Activated CD8-positive, alpha-beta memory T cell treated with anti-CD3 and anti-CD28 coated beads, Interleukin-2, amount 10 ng/mL, durations not matched to agents 7 days and 5 days (primary cell): ENCODE data around the gene UTF1. TPM values are rescaled to one million over a fixed set of nuclear protein-coding genes. Genes with fewer than 3 reads are reported as not detected.
A peak's percentile ranks its signal among the peaks of the same experiment; 100 is the strongest.

Experiments used
- ATAC-seq: fragments of 150-1000 bp; cut with Tn5 transposase; one replicate; pipeline ENCODE4 v1.10.0; 2021; ENCODE audit warnings: moderate library complexity
- CTCF ChIA-PET: fragments of 350-600 bp; sonication (Branson Sonifier 250); formaldehyde crosslinking; loops from one replicate; lab custom pipeline; 2021; ENCODE audit warnings: antibody characterized with exemption; lab: Charles Lee
- DNase-seq: peaks from one replicate; pipeline ENCODE4 v3.0.0-alpha.2; 2020
- H3K27ac Mint-ChIP-seq: one replicate; pipeline ENCODE4 v1.8.0; 2021; ENCODE audit warnings: mild to moderate bottlenecking, mixed read lengths
- H3K27me3 Mint-ChIP-seq: one replicate; pipeline ENCODE4 v1.8.0; 2021; ENCODE audit warnings: mixed read lengths
- H3K36me3 Mint-ChIP-seq: one replicate; pipeline ENCODE4 v1.8.0; 2021; ENCODE audit warnings: mild to moderate bottlenecking, mixed read lengths
- H3K4me1 Mint-ChIP-seq: one replicate; pipeline ENCODE4 v1.8.0; 2021; ENCODE audit warnings: mixed read lengths
- H3K4me3 Mint-ChIP-seq: one replicate; pipeline ENCODE4 v1.8.0; 2021; ENCODE audit warnings: mild to moderate bottlenecking, moderate library complexity, mixed read lengths
- H3K9me3 Mint-ChIP-seq: one replicate; pipeline ENCODE4 v1.8.0; 2022; ENCODE audit warnings: low read depth, mixed read lengths
- microRNA-seq: library from miRNA; unstranded; fragments of <30 nt; microRNA quantifications from one replicate; pipeline ENCODE4 v1.2.0, GENCODE V29; 2022
- total RNA-seq, 2 experiments: library from RNA; stranded (reverse); gene quantifications; one replicate each; pipeline ENCODE4 v1.2.3, GENCODE V29; 2021

The UTF1 gene
- total RNA-seq, 2 experiments from 2014 or later, result not detected

GRCh38 chr10:133276100-133276434 is 46.0 kb downstream of the UTF1 start:
- peak overlapping the region; percentile 90 for H3K4me3 Mint-ChIP-seq
- H3K27me3 Mint-ChIP-seq, result no peaks in the 10 kb centered on the region
- no peak for DNase-seq
- H3K36me3 Mint-ChIP-seq, result peaks cover 4% of the 10 kb centered on the region
- CTCF ChIA-PET, result interaction anchor here (0.7 to 3.3 kb wide), 6 partner anchors 12 to 31 kb away, joined by 3 to 41 read pairs (median 6); no protein-coding TSS in a partner anchor
- H3K27ac Mint-ChIP-seq, result peak overlapping the region; percentile 86
- H3K9me3 Mint-ChIP-seq, result no peaks in the 10 kb centered on the region
- H3K4me1 Mint-ChIP-seq, result peaks cover 36% of the 10 kb centered on the region
- no peak for ATAC-seq

GRCh38 chr10:133276435-133277201 is 46.6 kb downstream of the UTF1 start, which contains the start of gene ADAM8:
TSS of gene ADAM8 (minus strand) at chr10:133276868. CDS start at chr10:133276817, 51 bp downstream.
- CTCF ChIA-PET, result interaction anchor here (0.7 to 3.3 kb wide), 6 partner anchors 12 to 31 kb away, joined by 3 to 41 read pairs (median 10); no protein-coding TSS in a partner anchor
- no peaks in the 10 kb centered on the region for H3K9me3 Mint-ChIP-seq
- peaks cover 36% of the 10 kb centered on the region for H3K4me1 Mint-ChIP-seq
- H3K36me3 Mint-ChIP-seq, result peaks cover 4% of the 10 kb centered on the region
- no peaks in the 10 kb centered on the region for H3K27me3 Mint-ChIP-seq
- ATAC-seq, result peak; percentile 60
- DNase-seq, result peak; percentile 79
- H3K4me3 Mint-ChIP-seq, result peak within 1 kb of the TSS; percentile 90
- H3K27ac Mint-ChIP-seq, result peak within 1 kb of the TSS; percentile 99

- Mint-ChIP-seq H3K9me3 (no peaks in the 10 kb centered on the region), H3K36me3 (peaks cover 2% of the 10 kb centered on the region), H3K4me3 (peak overlapping the region; percentile 78), H3K27me3 (no peaks in the 10 kb centered on the region), H3K4me1 (peaks cover 36% of the 10 kb centered on the region), H3K27ac (peak overlapping the region; percentile 99)
- CTCF ChIA-PET, result interaction anchor here (0.7 to 2.6 kb wide), 8 partner anchors 10 to 134 kb away, joined by 3 to 21 read pairs (median 6); no protein-coding TSS in a partner anchor
- ATAC-seq (no peak), DNase-seq (no peak)
Observed at GRCh38 chr10:133277277-133277992, 47.4 kb downstream of the UTF1 start.

GRCh38 chr10:133277993-133278576 is 48.1 kb downstream of the UTF1 start:
- H3K4me3 Mint-ChIP-seq, result peak overlapping the region; percentile 78
- ATAC-seq, result peak; percentile 0
- H3K27ac Mint-ChIP-seq, result peak overlapping the region; percentile 99
- CTCF ChIA-PET, result interaction anchor here (0.7 to 2.6 kb wide), 11 partner anchors 9 to 134 kb away, joined by 3 to 21 read pairs (median 5); no protein-coding TSS in a partner anchor
- H3K9me3 Mint-ChIP-seq, result no peaks in the 10 kb centered on the region
- H3K4me1 Mint-ChIP-seq, result peaks cover 36% of the 10 kb centered on the region
- no peaks in the 10 kb centered on the region for H3K27me3 Mint-ChIP-seq
- DNase-seq, result no peak
- peaks cover 5% of the 10 kb centered on the region for H3K36me3 Mint-ChIP-seq

- Mint-ChIP-seq H3K27me3 (no peaks in the 10 kb centered on the region), H3K9me3 (no peaks in the 10 kb centered on the region), H3K27ac (peak overlapping the region; percentile 99), H3K36me3 (peaks cover 7% of the 10 kb centered on the region), H3K4me3 (peak overlapping the region; percentile 78), H3K4me1 (peaks cover 36% of the 10 kb centered on the region)
- CTCF ChIA-PET, result interaction anchor here (0.8 to 2.6 kb wide), 10 partner anchors 9 to 135 kb away, joined by 3 to 21 read pairs (median 6); no protein-coding TSS in a partner anchor
- DNase-seq, result peak; percentile 95
- ATAC-seq, result peak; percentile 59
Observed at GRCh38 chr10:133278577-133279265, 48.7 kb downstream of the UTF1 start.

- no peak for ATAC-seq
- Mint-ChIP-seq H3K36me3 (peaks cover 9% of the 10 kb centered on the region), H3K4me1 (peaks cover 33% of the 10 kb centered on the region), H3K4me3 (no peak overlapping the region), H3K9me3 (no peaks in the 10 kb centered on the region), H3K27ac (peak overlapping the region; percentile 99), H3K27me3 (no peaks in the 10 kb centered on the region)
- no peak for DNase-seq
- CTCF ChIA-PET, result interaction anchor here (1.3 to 2.6 kb wide), 4 partner anchors 8 to 50 kb away, joined by 3 to 21 read pairs (median 8); no protein-coding TSS in a partner anchor
Observed at GRCh38 chr10:133279326-133280226, 49.6 kb downstream of the UTF1 start.

- Mint-ChIP-seq H3K9me3 (no peaks in the 10 kb centered on the region), H3K27ac (peak overlapping the region; percentile 66), H3K4me1 (peaks cover 31% of the 10 kb centered on the region), H3K27me3 (no peaks in the 10 kb centered on the region), H3K4me3 (no peak overlapping the region), H3K36me3 (peaks cover 17% of the 10 kb centered on the region)
- CTCF ChIA-PET, result no interaction called here
- ATAC-seq (no peak), DNase-seq (no peak)
Observed at GRCh38 chr10:133280391-133281059, 50.5 kb downstream of the UTF1 start.

GRCh38 chr10:133281084-133281483 is 51.1 kb downstream of the UTF1 start:
- Mint-ChIP-seq H3K36me3 (peaks cover 20% of the 10 kb centered on the region), H3K4me3 (no peak overlapping the region), H3K9me3 (no peaks in the 10 kb centered on the region), H3K27me3 (no peaks in the 10 kb centered on the region), H3K4me1 (peaks cover 28% of the 10 kb centered on the region), H3K27ac (no peak overlapping the region)
- DNase-seq (no peak), ATAC-seq (no peak)
- CTCF ChIA-PET, result interaction anchor here (1.3 to 1.8 kb wide), 2 partner anchors 27 to 49 kb away, joined by 3 to 7 read pairs; no protein-coding TSS in a partner anchor

Small RNA genes within 50 kb of the gene (microRNA-seq; reads per million reads assigned to microRNA genes)
- gene MIR202, result not detected

Other genes starting within 250 kb of the UTF1 start
- not detected for gene ADGRA1, start 142.3 kb upstream of the UTF1 start, total RNA-seq
- gene KNDC1, start 70.0 kb upstream of the UTF1 start, total RNA-seq, result under 1 TPM in 1 of 2 experiments, not detected in 1; 0.32 TPM
- gene VENTX, start 7.6 kb downstream of the UTF1 start, total RNA-seq, result under 1 TPM in 1 of 2 experiments, not detected in 1; 0.12 TPM
- 100 to 1,000 TPM; 142 to 173 TPM for gene ADAM8, start 46.7 kb downstream of the UTF1 start, total RNA-seq
- gene TUBGCP2, start 78.7 kb downstream of the UTF1 start, total RNA-seq, result 10 to 100 TPM; 60.4 to 64.7 TPM
- 10 to 100 TPM; 50.7 to 60.1 TPM for gene ZNF511, start 78.7 kb downstream of the UTF1 start, total RNA-seq
- gene CALY, start 106.7 kb downstream of the UTF1 start, total RNA-seq, result not detected
- not detected for gene PRAP1, start 117.2 kb downstream of the UTF1 start, total RNA-seq
- gene FUOM, start 127.8 kb downstream of the UTF1 start, total RNA-seq, result 10 to 100 TPM in 1 of 2 experiments, 1 to 10 TPM in 1; 9.1 to 13.1 TPM
- gene ECHS1, start 143.1 kb downstream of the UTF1 start, total RNA-seq, result 10 to 100 TPM; 34.0 to 50.2 TPM
- gene PAOX, start 149.0 kb downstream of the UTF1 start, total RNA-seq, result 1 to 10 TPM; 5.6 to 6.0 TPM
- 10 to 100 TPM; 56.0 to 64.9 TPM for gene MTG1, start 163.9 kb downstream of the UTF1 start, total RNA-seq
- gene SPRN, start 194.4 kb downstream of the UTF1 start, total RNA-seq, result not detected
- gene SCART1, start 223.7 kb downstream of the UTF1 start, total RNA-seq, result 1 to 10 TPM in 1 of 2 experiments, under 1 TPM in 1; 0.82 to 4.8 TPM